Measurements from ENCODE around the gene SPDEF. TPM values are rescaled to one million over a fixed set of nuclear protein-coding genes. Genes with fewer than 3 reads are reported as not detected.

Gene SPDEF
- total and polyA plus RNA-seq, 2 donors (not counting 1 experiment from before 2014, with no cell fraction given): under 0.01 to 0.03 TPM

DNA sequence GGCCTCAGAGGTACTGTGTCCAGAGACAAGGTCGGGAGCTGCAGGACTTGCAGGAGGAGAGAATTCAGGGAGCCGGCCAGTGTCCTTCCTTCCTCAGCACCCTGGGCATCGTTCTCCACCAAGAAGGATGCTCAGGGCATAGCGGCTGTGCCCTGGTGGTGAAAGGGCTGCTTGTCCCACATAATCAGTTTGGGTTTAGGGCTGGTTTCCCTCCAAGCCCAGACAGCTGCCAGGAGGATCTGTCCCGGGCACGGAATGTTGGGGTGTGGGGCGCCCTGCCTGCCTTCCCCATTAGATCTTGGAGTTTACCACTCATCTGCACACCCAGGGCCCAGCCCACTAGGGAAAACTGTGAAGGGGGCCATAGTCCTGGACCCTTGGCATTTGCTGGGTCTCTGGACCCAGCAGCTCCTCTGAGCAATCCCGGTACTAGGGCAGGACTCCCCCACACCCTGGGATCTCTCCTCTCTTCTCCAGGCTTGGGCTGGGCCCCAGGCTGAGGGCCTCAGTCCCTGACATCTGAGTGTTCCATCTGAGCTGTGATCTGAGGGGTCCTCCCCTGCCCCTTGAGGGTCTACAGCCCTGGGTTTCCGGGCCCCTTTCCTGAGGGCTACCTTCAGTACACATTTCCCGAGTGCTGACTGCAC is 18.6 kb upstream of the SPDEF start:
- no peak overlapping the region for H3K4me3 ChIP-seq (replicated peaks in 1 of 4; ENCODE audit: control extremely low read depth in 1 of 4, insufficient read depth in 1 of 4, low read depth in 3 of 4, low read length in 4 of 4)
- H3K27ac ChIP-seq (ENCODE audit: insufficient read depth, low read length): no peak overlapping the region
- no peak overlapping the region for H3K9ac ChIP-seq (ENCODE audit: insufficient read depth, low read length)
- no peaks in the 10 kb centered on the region for H3K36me3 ChIP-seq (ENCODE audit: control insufficient read depth, insufficient read depth, low read length)
- no peak overlapping the region for H2AFZ ChIP-seq (ENCODE audit: low read length)
- no peaks in the 10 kb centered on the region for H3K79me2 ChIP-seq (ENCODE audit: control insufficient read depth, insufficient read depth, low read length)
- H3K27me3 ChIP-seq (ENCODE audit: control insufficient read depth, insufficient read depth, low read length): no peaks in the 10 kb centered on the region
- no peak for TF ChIP-seq EZH2 (IDR thresholded peaks at IDR 0.05; ENCODE audit: low read length, missing control alignments)
- DNase-seq (ENCODE audit: low read depth in 2 of 2): no peak
- H3K9me3 ChIP-seq (ENCODE audit: control insufficient read depth, insufficient read depth, low read depth, low read length): no peaks in the 10 kb centered on the region
- H3K4me2 ChIP-seq (ENCODE audit: extremely low read depth, insufficient read depth, low read length): no peak overlapping the region
- no peaks in the 10 kb centered on the region for H3K4me1 ChIP-seq (ENCODE audit: control insufficient read depth, extremely low read depth, insufficient read depth, low read length)
- no peaks in the 10 kb centered on the region for H4K20me1 ChIP-seq (ENCODE audit: control insufficient read depth, extremely low read depth, insufficient read depth, low read length)

DNA sequence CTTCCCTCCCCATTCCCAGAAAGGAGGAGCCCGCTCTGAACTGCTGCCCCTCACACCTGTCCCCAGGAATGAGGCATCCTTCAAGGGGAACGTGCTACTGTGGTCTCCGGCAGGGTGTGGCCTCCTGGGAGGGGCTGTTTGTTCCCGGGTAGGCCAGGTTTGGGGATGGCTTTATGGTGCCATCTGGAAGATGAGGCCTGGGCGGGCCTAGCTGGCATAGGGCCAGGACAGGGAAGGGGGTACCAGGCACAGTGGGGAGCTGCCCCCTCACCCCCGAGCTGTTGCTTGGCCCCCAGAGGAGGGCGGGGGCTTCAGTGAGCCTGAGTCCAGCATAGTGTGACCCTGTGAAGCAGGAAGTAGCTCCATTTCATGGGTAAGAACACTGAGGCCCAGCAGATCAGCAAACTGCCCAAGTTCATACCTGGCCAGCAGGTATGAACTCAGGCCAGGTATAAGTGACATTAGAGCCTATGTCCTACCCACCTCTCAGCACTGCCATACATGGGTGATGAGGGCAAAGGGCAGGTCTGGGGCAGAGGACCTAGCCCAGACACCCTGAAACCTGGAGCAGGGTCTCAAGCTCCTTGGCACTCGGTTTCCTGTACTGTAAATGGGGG is 17.5 kb upstream of the SPDEF start:
- Histone ChIP-seq H3K36me3 (ENCODE audit: control insufficient read depth, insufficient read depth, low read length) (no peaks in the 10 kb centered on the region), H3K9ac (ENCODE audit: insufficient read depth, low read length) (no peak overlapping the region), H3K4me1 (ENCODE audit: control insufficient read depth, extremely low read depth, insufficient read depth, low read length) (no peaks in the 10 kb centered on the region), H3K9me3 (ENCODE audit: control insufficient read depth, insufficient read depth, low read depth, low read length) (no peaks in the 10 kb centered on the region), H3K4me3 (replicated peaks in 1 of 4; ENCODE audit: control extremely low read depth in 1 of 4, insufficient read depth in 1 of 4, low read depth in 3 of 4, low read length in 4 of 4) (no peak overlapping the region), H3K27ac (ENCODE audit: insufficient read depth, low read length) (no peak overlapping the region), H3K4me2 (ENCODE audit: extremely low read depth, insufficient read depth, low read length) (no peak overlapping the region), H2AFZ (ENCODE audit: low read length) (no peak overlapping the region), H3K79me2 (ENCODE audit: control insufficient read depth, insufficient read depth, low read length) (no peaks in the 10 kb centered on the region), H3K27me3 (ENCODE audit: control insufficient read depth, insufficient read depth, low read length) (peaks cover 3% of the 10 kb centered on the region), H4K20me1 (ENCODE audit: control insufficient read depth, extremely low read depth, insufficient read depth, low read length) (no peaks in the 10 kb centered on the region)
- TF ChIP-seq, protein P1, sequence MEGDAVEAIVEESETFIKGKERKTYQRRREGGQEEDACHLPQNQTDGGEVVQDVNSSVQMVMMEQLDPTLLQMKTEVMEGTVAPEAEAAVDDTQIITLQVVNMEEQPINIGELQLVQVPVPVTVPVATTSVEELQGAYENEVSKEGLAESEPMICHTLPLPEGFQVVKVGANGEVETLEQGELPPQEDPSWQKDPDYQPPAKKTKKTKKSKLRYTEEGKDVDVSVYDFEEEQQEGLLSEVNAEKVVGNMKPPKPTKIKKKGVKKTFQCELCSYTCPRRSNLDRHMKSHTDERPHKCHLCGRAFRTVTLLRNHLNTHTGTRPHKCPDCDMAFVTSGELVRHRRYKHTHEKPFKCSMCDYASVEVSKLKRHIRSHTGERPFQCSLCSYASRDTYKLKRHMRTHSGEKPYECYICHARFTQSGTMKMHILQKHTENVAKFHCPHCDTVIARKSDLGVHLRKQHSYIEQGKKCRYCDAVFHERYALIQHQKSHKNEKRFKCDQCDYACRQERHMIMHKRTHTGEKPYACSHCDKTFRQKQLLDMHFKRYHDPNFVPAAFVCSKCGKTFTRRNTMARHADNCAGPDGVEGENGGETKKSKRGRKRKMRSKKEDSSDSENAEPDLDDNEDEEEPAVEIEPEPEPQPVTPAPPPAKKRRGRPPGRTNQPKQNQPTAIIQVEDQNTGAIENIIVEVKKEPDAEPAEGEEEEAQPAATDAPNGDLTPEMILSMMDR (conservative IDR thresholded peaks at IDR 0.05 in 1 of 2, IDR thresholded peaks at IDR 0.05 in 1 of 2; ENCODE audit: low read depth in 1 of 2, low read length in 2 of 2): no peak
- TF ChIP-seq EZH2 (IDR thresholded peaks at IDR 0.05; ENCODE audit: low read length, missing control alignments): no peak
- no peak for DNase-seq (ENCODE audit: low read depth in 2 of 2)

DNA sequence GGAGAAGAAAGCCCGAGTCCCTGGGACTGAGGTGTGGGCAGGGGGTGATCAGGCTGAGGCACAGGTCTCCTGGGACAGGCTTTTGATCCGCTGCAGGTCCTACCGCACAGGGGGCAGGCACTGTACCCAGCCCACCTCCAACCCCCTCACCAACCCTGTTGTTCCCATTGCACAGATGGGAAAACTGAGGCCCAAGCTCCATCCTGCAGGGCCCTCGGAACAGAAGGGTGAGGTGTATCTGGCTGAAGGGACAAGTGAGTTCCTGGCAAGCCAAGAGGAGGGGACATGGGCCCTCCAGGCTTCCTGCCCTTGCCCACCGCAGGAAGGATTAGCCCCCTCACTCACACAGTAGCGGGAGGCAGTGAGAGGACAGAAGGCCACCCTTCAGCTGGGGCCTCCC is 16.5 kb upstream of the SPDEF start:
- no peak for DNase-seq (ENCODE audit: low read depth in 2 of 2)
- H3K27ac ChIP-seq (ENCODE audit: insufficient read depth, low read length): no peak overlapping the region
- H4K20me1 ChIP-seq (ENCODE audit: control insufficient read depth, extremely low read depth, insufficient read depth, low read length): no peaks in the 10 kb centered on the region
- no peak overlapping the region for H3K4me2 ChIP-seq (ENCODE audit: extremely low read depth, insufficient read depth, low read length)
- H3K9me3 ChIP-seq (ENCODE audit: control insufficient read depth, insufficient read depth, low read depth, low read length): no peaks in the 10 kb centered on the region
- no peaks in the 10 kb centered on the region for H3K4me1 ChIP-seq (ENCODE audit: control insufficient read depth, extremely low read depth, insufficient read depth, low read length)
- TF ChIP-seq, protein P1 (conservative IDR thresholded peaks at IDR 0.05 in 1 of 2, IDR thresholded peaks at IDR 0.05 in 1 of 2; ENCODE audit: low read depth in 1 of 2, low read length in 2 of 2): no peak
- no peak for TF ChIP-seq EZH2 (IDR thresholded peaks at IDR 0.05; ENCODE audit: low read length, missing control alignments)
- no peak overlapping the region for H2AFZ ChIP-seq (ENCODE audit: low read length)
- no peak overlapping the region for H3K4me3 ChIP-seq (replicated peaks in 1 of 4; ENCODE audit: control extremely low read depth in 1 of 4, insufficient read depth in 1 of 4, low read depth in 3 of 4, low read length in 4 of 4)
- H3K27me3 ChIP-seq (ENCODE audit: control insufficient read depth, insufficient read depth, low read length): peaks cover 7% of the 10 kb centered on the region
- no peak overlapping the region for H3K9ac ChIP-seq (ENCODE audit: insufficient read depth, low read length)
- no peaks in the 10 kb centered on the region for H3K79me2 ChIP-seq (ENCODE audit: control insufficient read depth, insufficient read depth, low read length)
- no peaks in the 10 kb centered on the region for H3K36me3 ChIP-seq (ENCODE audit: control insufficient read depth, insufficient read depth, low read length)

Data from fibroblast of lung (primary cell).